ENCODE measurements around the gene ICAM4. TPM values are rescaled to one million over a fixed set of nuclear protein-coding genes. Genes with fewer than 3 reads are reported as not detected.
"Not testable (repeated sequence)": the region's sequence is repeated elsewhere in the genome, so short reads cannot be mapped to it uniquely, and the experiment has no call there.

Gene ICAM4
- total RNA-seq, 1 experiment from 2014 or later: 9.4 TPM

DNA sequence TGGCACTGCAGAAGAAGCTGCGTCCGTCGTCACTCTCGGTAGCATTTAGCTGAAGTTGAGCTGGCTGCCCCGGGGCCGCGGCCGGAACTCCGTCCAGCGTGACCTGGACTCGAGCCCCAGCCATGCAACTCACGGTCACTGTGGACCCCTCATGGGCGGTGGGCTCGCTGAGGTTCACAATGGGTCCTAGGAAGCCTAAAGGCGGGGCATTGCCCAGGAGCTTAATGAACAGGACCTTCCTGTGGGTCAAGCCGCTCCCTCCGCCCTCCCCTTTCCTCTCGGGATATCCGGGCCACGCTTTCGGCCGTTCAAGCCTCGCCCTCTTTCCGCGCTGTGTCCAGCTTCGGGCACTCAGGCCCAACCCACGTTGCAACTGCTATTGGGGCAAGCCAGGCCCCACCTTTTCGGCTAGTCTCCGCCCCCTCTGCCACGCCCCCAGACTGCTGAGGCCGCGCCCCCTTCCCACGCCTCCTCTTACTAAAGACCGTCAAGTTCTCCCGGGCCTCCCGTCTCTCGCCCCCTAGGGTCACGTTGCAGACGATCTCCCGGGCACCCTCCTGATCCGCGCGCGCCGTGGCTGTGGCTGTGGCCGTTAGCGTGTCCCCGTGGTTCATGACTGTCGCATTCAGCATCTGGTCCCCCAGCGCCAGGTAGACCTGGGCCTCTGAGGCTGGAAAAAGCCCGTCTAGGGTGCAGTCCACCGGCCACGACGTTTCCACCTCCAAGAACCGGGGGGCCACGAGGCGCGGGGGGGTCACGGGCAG is 48.0 kb downstream of the ICAM4 start:
- H3K4me1 Mint-ChIP-seq (ENCODE audit: low read depth, unreplicated experiment): peaks cover 5% of the 10 kb centered on the region
- ChIA-PET CTCF (interaction anchor here (0.7 to 2.3 kb wide), 7 partner anchors 45 to 501 kb away, joined by 3 to 26 read pairs (median 4); partner anchors contain the start of genes CDC37, ICAM1, ICAM5 and TMED1), POLR2A (interaction anchor here (0.8 kb wide), 2 partner anchors 46 to 65 kb away, joined by 3 to 5 read pairs; partner anchors contain the start of gene TYK2)
- Histone ChIP-seq H3K4me1 (peaks cover 6% of the 10 kb centered on the region; the same call in 1 of the 2 replicates), H3K36me3 (ENCODE audit: control insufficient read depth, insufficient read depth, low read length) (no peaks in the 10 kb centered on the region), H3K4me3 (ENCODE audit: low read depth, low read length) (peak overlapping the region; percentile 79), H3K9me3 (no peaks in the 10 kb centered on the region), H3K27me3 (replicated peaks; ENCODE audit: control insufficient read depth, insufficient read depth, low read length) (no peaks in the 10 kb centered on the region)
- peak; percentile 95 for DNase-seq
- H3K27me3 Mint-ChIP-seq (ENCODE audit: insufficient read depth, unreplicated experiment): no peaks in the 10 kb centered on the region
- intact Hi-C loops (cut with micrococcal nuclease; ENCODE audit: unreplicated experiment): loop anchor here (5.0 kb wide), 1 partner anchor 47 kb away; the partner anchor contains the start of genes ICAM4 and ICAM5
- TF ChIP-seq, protein P1, sequence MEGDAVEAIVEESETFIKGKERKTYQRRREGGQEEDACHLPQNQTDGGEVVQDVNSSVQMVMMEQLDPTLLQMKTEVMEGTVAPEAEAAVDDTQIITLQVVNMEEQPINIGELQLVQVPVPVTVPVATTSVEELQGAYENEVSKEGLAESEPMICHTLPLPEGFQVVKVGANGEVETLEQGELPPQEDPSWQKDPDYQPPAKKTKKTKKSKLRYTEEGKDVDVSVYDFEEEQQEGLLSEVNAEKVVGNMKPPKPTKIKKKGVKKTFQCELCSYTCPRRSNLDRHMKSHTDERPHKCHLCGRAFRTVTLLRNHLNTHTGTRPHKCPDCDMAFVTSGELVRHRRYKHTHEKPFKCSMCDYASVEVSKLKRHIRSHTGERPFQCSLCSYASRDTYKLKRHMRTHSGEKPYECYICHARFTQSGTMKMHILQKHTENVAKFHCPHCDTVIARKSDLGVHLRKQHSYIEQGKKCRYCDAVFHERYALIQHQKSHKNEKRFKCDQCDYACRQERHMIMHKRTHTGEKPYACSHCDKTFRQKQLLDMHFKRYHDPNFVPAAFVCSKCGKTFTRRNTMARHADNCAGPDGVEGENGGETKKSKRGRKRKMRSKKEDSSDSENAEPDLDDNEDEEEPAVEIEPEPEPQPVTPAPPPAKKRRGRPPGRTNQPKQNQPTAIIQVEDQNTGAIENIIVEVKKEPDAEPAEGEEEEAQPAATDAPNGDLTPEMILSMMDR (IDR thresholded peaks at IDR 0.05; ENCODE audit: insufficient read depth in 1 of 2, low read depth in 1 of 2, low read length in 1 of 2, severe bottlenecking in 1 of 2, unreplicated experiment in 1 of 2): peak in 1 of 2 experiments; percentile 34
- no TSS peak for BruUV-seq (replicated peaks)
- H3K9me3 Mint-ChIP-seq (ENCODE audit: unreplicated experiment): no peaks in the 10 kb centered on the region
- peak overlapping the region; percentile 65 for H3K27ac Mint-ChIP-seq (ENCODE audit: unreplicated experiment)
- peaks cover 34% of the 10 kb centered on the region for H3K36me3 Mint-ChIP-seq (ENCODE audit: insufficient read depth, unreplicated experiment)
- H3K4me3 Mint-ChIP-seq (ENCODE audit: unreplicated experiment): peak overlapping the region; percentile 85

DNA sequence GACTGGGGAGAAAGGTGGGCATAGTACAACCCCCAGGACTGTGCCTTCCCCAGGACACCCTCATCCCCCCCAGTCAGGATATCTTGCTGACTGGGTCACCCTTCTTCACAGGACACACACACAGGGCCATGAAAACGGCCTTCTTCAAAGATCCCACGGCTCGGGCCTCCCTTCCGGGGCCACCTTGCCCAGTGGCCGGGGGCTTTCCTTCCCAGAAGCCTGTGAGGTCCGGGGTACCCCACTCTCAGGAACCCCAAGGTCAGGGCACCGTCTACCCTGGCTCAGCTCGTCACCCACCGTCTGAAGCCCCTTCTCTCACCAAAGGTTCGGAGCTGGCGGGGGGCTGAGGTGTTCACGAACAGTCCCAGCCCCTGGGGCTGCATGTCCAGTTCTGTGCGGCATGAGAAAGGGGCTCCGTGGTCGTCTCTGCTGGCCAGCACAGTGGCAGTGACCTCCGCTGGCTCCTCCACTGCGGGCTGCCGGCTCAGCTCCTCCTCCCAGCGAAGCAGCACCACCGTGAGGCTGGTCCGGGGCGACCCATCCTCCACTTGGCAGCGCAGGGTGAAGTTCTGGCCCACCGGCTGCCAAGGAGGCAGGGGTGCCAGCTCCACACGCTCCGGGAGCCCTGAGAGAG is 48.7 kb downstream of the ICAM4 start:
- TF ChIP-seq, protein P1 (IDR thresholded peaks at IDR 0.05; ENCODE audit: insufficient read depth in 1 of 2, low read depth in 1 of 2, low read length in 1 of 2, severe bottlenecking in 1 of 2, unreplicated experiment in 1 of 2): no peak
- ChIA-PET CTCF (interaction anchor here (2.3 kb wide), 2 partner anchors 53 to 65 kb away, joined by 19 to 26 read pairs; partner anchors contain the start of gene ICAM1), POLR2A (no interaction called here)
- H3K27ac Mint-ChIP-seq (ENCODE audit: unreplicated experiment): peak overlapping the region; percentile 65
- no peak for DNase-seq
- H3K36me3 Mint-ChIP-seq (ENCODE audit: insufficient read depth, unreplicated experiment): peaks cover 27% of the 10 kb centered on the region
- intact Hi-C loops (cut with micrococcal nuclease; ENCODE audit: unreplicated experiment): no loop called here
- no peaks in the 10 kb centered on the region for H3K9me3 Mint-ChIP-seq (ENCODE audit: unreplicated experiment)
- H3K27me3 Mint-ChIP-seq (ENCODE audit: insufficient read depth, unreplicated experiment): no peaks in the 10 kb centered on the region
- H3K4me3 Mint-ChIP-seq (ENCODE audit: unreplicated experiment): peak overlapping the region; percentile 85
- Histone ChIP-seq H3K4me3 (ENCODE audit: low read depth, low read length) (peak overlapping the region; percentile 79), H3K27me3 (replicated peaks; ENCODE audit: control insufficient read depth, insufficient read depth, low read length) (no peaks in the 10 kb centered on the region), H3K36me3 (ENCODE audit: control insufficient read depth, insufficient read depth, low read length) (no peaks in the 10 kb centered on the region), H3K9me3 (no peaks in the 10 kb centered on the region), H3K4me1 (peaks cover 6% of the 10 kb centered on the region; the same call in 1 of the 2 replicates)
- peaks cover 5% of the 10 kb centered on the region for H3K4me1 Mint-ChIP-seq (ENCODE audit: low read depth, unreplicated experiment)
- no TSS peak for BruUV-seq (replicated peaks)

DNA sequence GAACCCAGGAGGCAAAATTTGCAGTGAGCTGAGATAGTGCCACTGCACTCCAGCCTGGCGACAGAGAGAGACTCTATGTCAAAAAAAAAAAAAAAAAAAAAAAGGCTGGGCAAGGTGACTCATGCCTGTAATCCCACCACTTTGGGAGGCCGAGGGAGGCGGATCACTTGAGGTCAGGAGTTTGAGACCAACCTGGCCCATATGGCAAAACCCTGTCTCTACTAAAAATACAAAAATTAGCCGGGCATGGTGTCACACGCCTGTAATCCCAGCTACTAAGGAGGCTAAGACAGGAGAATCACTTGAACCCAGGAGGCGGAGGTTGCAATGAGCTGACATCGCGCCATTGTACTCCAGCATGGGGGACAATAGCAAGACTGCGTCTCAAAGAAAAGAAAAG is 50.0 kb downstream of the ICAM4 start:
- intact Hi-C loops (cut with micrococcal nuclease; ENCODE audit: unreplicated experiment); H3K4me3 ChIP-seq (ENCODE audit: low read depth, low read length); DNase-seq; H3K9me3 ChIP-seq; H3K27me3 Mint-ChIP-seq (ENCODE audit: insufficient read depth, unreplicated experiment); BruUV-seq (replicated peaks); H3K4me3 Mint-ChIP-seq (ENCODE audit: unreplicated experiment); H3K4me1 ChIP-seq; H3K27me3 ChIP-seq (replicated peaks; ENCODE audit: control insufficient read depth, insufficient read depth, low read length); POLR2A ChIA-PET; H3K4me1 Mint-ChIP-seq (ENCODE audit: low read depth, unreplicated experiment); CTCF ChIA-PET; H3K27ac Mint-ChIP-seq (ENCODE audit: unreplicated experiment); H3K36me3 ChIP-seq (ENCODE audit: control insufficient read depth, insufficient read depth, low read length); H3K9me3 Mint-ChIP-seq (ENCODE audit: unreplicated experiment): not testable (repeated sequence)
- peaks cover 22% of the 10 kb centered on the region for H3K36me3 Mint-ChIP-seq (ENCODE audit: insufficient read depth, unreplicated experiment)

Other genes starting within 250 kb of the ICAM4 start
- gene SHFL, start 200.6 kb upstream of the ICAM4 start, total RNA-seq (2022): 3.6 and 6.2 TPM in 2 replicates
- 0.23 and 0.49 TPM in 2 replicates for gene ANGPTL6, start 184.3 kb upstream of the ICAM4 start, total RNA-seq (2022)
- gene PPAN, start 180.6 kb upstream of the ICAM4 start, total RNA-seq (2022): 61.0 and 62.8 TPM in 2 replicates
- 18.4 and 18.6 TPM in 2 replicates for gene P2RY11, start 175.3 kb upstream of the ICAM4 start, total RNA-seq (2022)
- 214 and 229 TPM in 2 replicates for gene EIF3G, start 167.1 kb upstream of the ICAM4 start, total RNA-seq (2022)
- 144 and 171 TPM in 2 replicates for gene DNMT1, start 92.0 kb upstream of the ICAM4 start, total RNA-seq (2022)
- 6.2 and 7.2 TPM in 2 replicates for gene S1PR2, start 55.6 kb upstream of the ICAM4 start, total RNA-seq (2022)
- 85.9 and 87.4 TPM in 2 replicates for gene MRPL4, start 34.7 kb upstream of the ICAM4 start, total RNA-seq (2022)
- gene ICAM1, start 15.8 kb upstream of the ICAM4 start, total RNA-seq (2022): 15.7 and 17.9 TPM in 2 replicates
- gene ICAM5, start 3.0 kb downstream of the ICAM4 start, total RNA-seq (2022): 2.5 and 3.2 TPM in 2 replicates
- 2.5 and 3.8 TPM in 2 replicates for gene ZGLP1, start 22.9 kb downstream of the ICAM4 start, total RNA-seq (2022)
- gene FDX2, start 29.1 kb downstream of the ICAM4 start, total RNA-seq (2022): 28.7 and 30.3 TPM in 2 replicates
- 53.9 and 55.1 TPM in 2 replicates for gene RAVER1, start 46.6 kb downstream of the ICAM4 start, total RNA-seq (2022)
- gene ICAM3, start 52.7 kb downstream of the ICAM4 start, total RNA-seq (2022): 6.9 and 9.8 TPM in 2 replicates
- gene TYK2, start 93.6 kb downstream of the ICAM4 start, total RNA-seq (2022): 124 and 134 TPM in 2 replicates
- 154 and 164 TPM in 2 replicates for gene CDC37, start 116.6 kb downstream of the ICAM4 start, total RNA-seq (2022)
- gene PDE4A, start 133.6 kb downstream of the ICAM4 start, total RNA-seq (2022): 3.6 and 3.7 TPM in 2 replicates
- gene KEAP1, start 216.4 kb downstream of the ICAM4 start, total RNA-seq (2022): 73.0 and 77.7 TPM in 2 replicates
- gene S1PR5, start 230.5 kb downstream of the ICAM4 start, total RNA-seq (2022): 0.57 and 0.67 TPM in 2 replicates